Adrenal gland (tissue), 12 donors: ENCODE data around the gene NKX2-3. TPM values are rescaled to one million over a fixed set of nuclear protein-coding genes. Genes with fewer than 3 reads are reported as not detected.

Experiments
- DNase-seq, 7 donors: peaks; one replicate each; pipeline ENCODE4 v3.0.0-alpha.2; 2019 to 2020
- H3K27ac ChIP-seq, 5 donors: fragments of 200-600 bp; sonication (generic) in 4 of 5; 1 replicate in 3 of 5; 2 replicates in 2 of 5; pipeline versions ENCODE4 v1.5.1 to v1.8.0; 2016 to 2020; ENCODE audit warnings: mild to moderate bottlenecking in 1 of 5
- H3K27me3 ChIP-seq: fragments of 200-600 bp; 2 replicates; pipeline ENCODE4 v1.8.0; 2021
- H3K36me3 ChIP-seq, 2 donors: fragments of 200-600 bp; replicated peaks in 1 of 2; 1 replicate in 1 of 2; 2 replicates in 1 of 2; pipeline versions ENCODE4 v1.5.1 to v1.8.0; 2018 to 2022
- H3K4me1 ChIP-seq, 2 donors: fragments of 200-600 bp; replicated peaks in 1 of 2; 1 replicate in 1 of 2; 2 replicates in 1 of 2; pipeline versions ENCODE4 v1.5.1 to v1.8.0; 2018 to 2021
- H3K4me3 ChIP-seq, 4 donors: fragments of 200-600 bp; sonication (generic) in 3 of 4; one replicate each; pipeline ENCODE4 v1.5.1; 2016 to 2018
- H3K9me3 ChIP-seq, 3 donors: fragments of 200-600 bp; sonication (generic) in 1 of 3; replicated peaks in 1 of 3; 1 replicate in 2 of 3; 2 replicates in 1 of 3; pipeline versions ENCODE4 v1.5.1 to v1.8.0; 2016 to 2021
- POLR2A ChIP-seq, 2 donors: fragments of 450-650 bp; IDR thresholded peaks; one replicate each; pipeline ENCODE4 v1.6.1; 2017; ENCODE audit warnings: antibody characterized with exemption in 2 of 2, mild to moderate bottlenecking in 2 of 2, moderate library complexity in 1 of 2
- WGBS, 4 donors: extraction: QIAGEN DNeasy Blood & Tissue Kit in 2 of 4; methylation state at CpG; one replicate each; pipeline versions ENCODE4 v1.1.5 to v1.1.7; 2013 to 2017; 5-methylcytosine and 5-hydroxymethylcytosine counted together
- intact Hi-C, 2 donors: fragments of 100-400 bp; cut with DNase I; formaldehyde crosslinking; loops; one replicate each; pipeline versions ENCODE4 v1.14.1 to v1.15.0; 2022 to 2023
- polyA plus RNA-seq, 3 donors: library from polyadenylated mRNA; stranded (reverse); fragments of 200-250 nt in 2 of 3; fragments of 350-450 nt in 1 of 3; fragmentation: Illumina TruSeq in 1 of 3; extraction: RNeasy Lipid Tissue Mini Kit (QIAGEN cat#74804) in 1 of 3; gene quantifications; one replicate each; pipeline ENCODE4 v1.2.3, GENCODE V29; 2013 to 2014
- total RNA-seq, 9 donors: library from RNA; depleted of rRNA in 4 of 9; stranded (reverse); fragments of >200 nt in 4 of 9; fragments of 120-200 nt in 1 of 9; fragmentation: NEBNext Ultra II Directional in 1 of 9; extraction: Animal tissue kit (Norgen Biotek cat#: 25700) in 1 of 9; gene quantifications; one replicate each; pipeline versions ENCODE4 v1.1.0 to v1.2.4, GENCODE V29; 2013 to 2023
- TF ChIP-seq, protein P1 (sequence below), 6 experiments: fragments of 450-650 bp in 4 of 6; fragments of 200-600 bp in 2 of 6; sonication (generic) in 1 of 6; IDR thresholded peaks; 1 replicate in 5 of 6; 2 replicates in 1 of 6; pipeline versions ENCODE4 v1.5.1 to v1.8.0; 2016 to 2021; ENCODE audit warnings: antibody characterized with exemption in 6 of 6, mild to moderate bottlenecking in 2 of 6, moderate library complexity in 1 of 6
- donor health status: healthy with polysubstance abuse.
- donor health status: Bipolar disorder and iron deficiency.
- donor health status: DM: yes; HTN: yes; CAD: no.
- donor health status: DM: no; HTN: no; CAD: no.
- donor health status: DM: no; HTN: no; CAD: no.
- donor health status: DM: yes; HTN: yes; CAD: no.

NKX2-3 gene
- total and polyA plus RNA-seq, 12 donors, result 0.03 TPM; not detected in 11

DNA sequence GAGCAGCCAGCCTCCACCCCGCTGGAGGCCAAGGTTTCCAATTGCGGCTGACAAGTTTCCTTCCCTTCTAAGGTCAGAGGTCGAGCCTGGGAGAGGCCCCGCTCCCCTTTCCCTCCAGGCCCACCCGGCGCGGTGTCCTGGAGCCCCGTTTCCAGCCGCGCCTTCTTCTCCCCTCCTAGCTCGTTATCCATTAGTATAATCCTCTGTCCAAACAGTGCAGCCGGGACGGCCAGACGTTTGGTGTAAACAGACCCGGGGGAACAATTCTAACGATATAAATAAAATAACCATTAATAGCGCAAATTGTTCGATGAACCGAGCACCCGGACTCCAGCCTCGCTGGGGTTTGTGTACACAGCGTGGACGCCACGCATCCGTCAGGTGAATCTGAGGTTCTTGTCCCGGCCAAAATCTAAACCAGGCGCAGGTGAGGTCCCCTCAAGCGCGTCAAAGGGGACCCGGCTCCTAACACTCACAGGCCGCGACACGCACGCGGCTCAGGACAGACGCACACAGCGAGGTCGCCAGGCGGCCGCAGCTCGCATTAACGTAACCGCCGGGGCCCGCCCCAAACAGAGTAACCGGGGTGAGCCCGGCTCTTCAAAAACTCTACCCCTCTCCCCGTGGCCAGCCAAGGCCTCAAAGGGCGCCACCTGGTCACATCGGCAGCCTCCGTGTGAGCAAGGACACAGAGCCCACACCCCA is 10.8 kb upstream of the NKX2-3 start:
- no peaks in the 10 kb centered on the region for H3K4me1 ChIP-seq
- H3K36me3 ChIP-seq, result no peaks in the 10 kb centered on the region
- no peaks in the 10 kb centered on the region for H3K9me3 ChIP-seq
- TF ChIP-seq POLR2A (IDR thresholded peaks at IDR 0.05), result no peak
- TF ChIP-seq, protein P1, sequence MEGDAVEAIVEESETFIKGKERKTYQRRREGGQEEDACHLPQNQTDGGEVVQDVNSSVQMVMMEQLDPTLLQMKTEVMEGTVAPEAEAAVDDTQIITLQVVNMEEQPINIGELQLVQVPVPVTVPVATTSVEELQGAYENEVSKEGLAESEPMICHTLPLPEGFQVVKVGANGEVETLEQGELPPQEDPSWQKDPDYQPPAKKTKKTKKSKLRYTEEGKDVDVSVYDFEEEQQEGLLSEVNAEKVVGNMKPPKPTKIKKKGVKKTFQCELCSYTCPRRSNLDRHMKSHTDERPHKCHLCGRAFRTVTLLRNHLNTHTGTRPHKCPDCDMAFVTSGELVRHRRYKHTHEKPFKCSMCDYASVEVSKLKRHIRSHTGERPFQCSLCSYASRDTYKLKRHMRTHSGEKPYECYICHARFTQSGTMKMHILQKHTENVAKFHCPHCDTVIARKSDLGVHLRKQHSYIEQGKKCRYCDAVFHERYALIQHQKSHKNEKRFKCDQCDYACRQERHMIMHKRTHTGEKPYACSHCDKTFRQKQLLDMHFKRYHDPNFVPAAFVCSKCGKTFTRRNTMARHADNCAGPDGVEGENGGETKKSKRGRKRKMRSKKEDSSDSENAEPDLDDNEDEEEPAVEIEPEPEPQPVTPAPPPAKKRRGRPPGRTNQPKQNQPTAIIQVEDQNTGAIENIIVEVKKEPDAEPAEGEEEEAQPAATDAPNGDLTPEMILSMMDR (IDR thresholded peaks at IDR 0.05), result no peak
- H3K27ac ChIP-seq, result no peak overlapping the region
- 33 to 37% (median 36%) methylated on average over 30 to 51 of the region's 51 CpGs for whole genome bisulfite sequencing, 4 donors
- intact Hi-C loops, result no loop called here
- H3K4me3 ChIP-seq, result no peak overlapping the region
- peaks cover 80% of the 10 kb centered on the region for H3K27me3 ChIP-seq
- no peak for DNase-seq

GRCh38 chr10:99522470-99523250 is 10.1 kb upstream of the NKX2-3 start:
- Histone ChIP-seq H3K27ac (no peak overlapping the region), H3K4me1 (no peaks in the 10 kb centered on the region), H3K9me3 (no peaks in the 10 kb centered on the region), H3K27me3 (peaks cover 87% of the 10 kb centered on the region), H3K36me3 (no peaks in the 10 kb centered on the region), H3K4me3 (no peak overlapping the region)
- TF ChIP-seq POLR2A (IDR thresholded peaks at IDR 0.05), result no peak
- TF ChIP-seq, protein P1 (IDR thresholded peaks at IDR 0.05), result no peak
- WGBS, 4 donors, result 18 to 31% (median 26%) methylated on average over 13 to 35 of the region's 35 CpGs
- intact Hi-C loops, result no loop called here
- DNase-seq, result no peak

- Histone ChIP-seq H3K9me3 (no peaks in the 10 kb centered on the region), H3K36me3 (no peaks in the 10 kb centered on the region), H3K27me3 (peaks cover 94% of the 10 kb centered on the region), H3K4me3 (peak overlapping the region in 1 of 4 donors; percentile 7), H3K27ac (no peak overlapping the region), H3K4me1 (no peaks in the 10 kb centered on the region)
- no peak for DNase-seq
- intact Hi-C loops, result no loop called here
- 1 to 4% (median 3%) methylated on average over 24 to 25 of the region's 25 CpGs for WGBS, 4 donors
- TF ChIP-seq, protein P1 (IDR thresholded peaks at IDR 0.05), result no peak
- no peak for TF ChIP-seq POLR2A (IDR thresholded peaks at IDR 0.05)
Measured at GRCh38 chr10:99523251-99523773, 9.4 kb upstream of the NKX2-3 start.

GRCh38 chr10:99524050-99524666 is 8.6 kb upstream of the NKX2-3 start:
- DNase-seq, result no peak
- peaks cover 0 to 3% (median 0%) of the 10 kb centered on the region in 3 donors for H3K9me3 ChIP-seq
- H3K4me3 ChIP-seq, result no peak overlapping the region
- intact Hi-C loops, result no loop called here
- H3K27ac ChIP-seq, result no peak overlapping the region
- H3K27me3 ChIP-seq, result peaks cover 95% of the 10 kb centered on the region
- H3K4me1 ChIP-seq, result no peaks in the 10 kb centered on the region
- no peak for TF ChIP-seq POLR2A (IDR thresholded peaks at IDR 0.05)
- TF ChIP-seq, protein P1 (IDR thresholded peaks at IDR 0.05), result no peak
- H3K36me3 ChIP-seq, result no peaks in the 10 kb centered on the region
- 28 to 34% (median 29%) methylated on average over 9 to 10 of the region's 10 CpGs for WGBS, 4 donors
